K562 treated with DMSO at 1 percent for 4 hours (cell line): Measurements from ENCODE around the gene TAS2R50. TPM values are rescaled to one million over a fixed set of nuclear protein-coding genes. Genes with fewer than 3 reads are reported as not detected.

Experiments
- total RNA-seq: library from RNA; unstranded; fragments of 300-600 nt; gene quantifications from 2 replicates; pipeline ENCODE4 v1.2.3, GENCODE V29; 2022; ENCODE audit not compliant: insufficient read depth

TAS2R50 gene
- total RNA-seq, result not detected in 2 replicates

GRCh38 chr12:10986812-10987211 is at the start of gene TAS2R50:
Gene TAS2R50, minus strand, starts transcription at chr12:10986912. Its CDS starts 52 bp downstream, at chr12:10986860.

GRCh38 chr12:11031307-11031706 is 44.6 kb upstream of the TAS2R50 start, which contains the start of gene TAS2R31:
Gene TAS2R31, minus strand, starts transcription at chr12:11031407. Its CDS starts 72 bp downstream, at chr12:11031335.

GRCh38 chr12:11022520-11022919 is 35.8 kb upstream of the TAS2R50 start, which contains the start of gene TAS2R19:
Gene TAS2R19, minus strand, starts transcription at chr12:11022620. Its CDS starts 49 bp downstream, at chr12:11022571.

GRCh38 chr12:10998204-10998603 is 11.5 kb upstream of the TAS2R50 start, which contains the start of gene TAS2R20:
Gene TAS2R20, minus strand, starts transcription at chr12:10998304. Its CDS starts 429 bp downstream, at chr12:10997875.

GRCh38 chr12:10939163-10939562 is 47.5 kb downstream of the TAS2R50 start, which contains the start of gene TAS2R14:
Gene TAS2R14, minus strand, starts transcription at chr12:10939263. Its CDS starts 56 bp downstream, at chr12:10939207.

Other genes with a start within 250 kb of the TAS2R50 start
- not detected in 2 replicates for gene TAS2R7, start 184.3 kb downstream of the TAS2R50 start, total RNA-seq
- not detected in 2 replicates for gene TAS2R8, start 179.6 kb downstream of the TAS2R50 start, total RNA-seq
- gene TAS2R9, start 176.7 kb downstream of the TAS2R50 start, total RNA-seq, result not detected in 2 replicates
- not detected in 2 replicates for gene TAS2R10, start 160.6 kb downstream of the TAS2R50 start, total RNA-seq
- gene PRR4, start 137.4 kb downstream of the TAS2R50 start, total RNA-seq, result not detected in 2 replicates
- gene PRH1, start 102.7 kb downstream of the TAS2R50 start, total RNA-seq, result not detected in 2 replicates
- not detected in 2 replicates for gene TAS2R13, start 77.3 kb downstream of the TAS2R50 start, total RNA-seq
- not detected in 2 replicates for gene PRH2, start 57.7 kb downstream of the TAS2R50 start, total RNA-seq
- 1.5 TPM in 1 of 2 replicates, not detected in the other for gene TAS2R14, start 47.6 kb downstream of the TAS2R50 start, total RNA-seq
- gene TAS2R20, start 11.4 kb upstream of the TAS2R50 start, total RNA-seq, result not detected in 2 replicates
- not detected in 2 replicates for gene TAS2R19, start 35.7 kb upstream of the TAS2R50 start, total RNA-seq
- not detected in 2 replicates for gene TAS2R31, start 44.5 kb upstream of the TAS2R50 start, total RNA-seq
- gene TAS2R46, start 75.4 kb upstream of the TAS2R50 start, total RNA-seq, result not detected in 2 replicates
- not detected in 2 replicates for gene TAS2R43, start 105.4 kb upstream of the TAS2R50 start, total RNA-seq
- gene TAS2R30, start 147.7 kb upstream of the TAS2R50 start, total RNA-seq, result not detected in 2 replicates
- gene SMIM10L1, start 184.3 kb upstream of the TAS2R50 start, total RNA-seq, result 7.2 and 8.4 TPM in 2 replicates
- gene TAS2R42, start 200.0 kb upstream of the TAS2R50 start, total RNA-seq, result not detected in 2 replicates